HCT116 (cell line): Measurements from ENCODE around the gene BEGAIN.

Experiments
- CEBPB ChIP-seq: IDR thresholded peaks from 2 replicates; pipeline ENCODE4 v1.6.1; 2012; ENCODE audit warnings: low read depth
- EGR1 ChIP-seq: IDR thresholded peaks from 2 replicates; pipeline ENCODE4 v1.6.1; 2012; ENCODE audit warnings: low read depth
- EZH2 ChIP-seq: fragments of 200-600 bp; sonication (generic); IDR thresholded peaks from 2 replicates; pipeline ENCODE4 v1.6.1; 2017; ENCODE audit warnings: antibody characterized with exemption, mixed run types
- FOSL1 ChIP-seq: IDR thresholded peaks from 2 replicates; pipeline ENCODE4 v1.6.1; 2012; ENCODE audit warnings: low read depth
- POLR2A ChIP-seq: IDR thresholded peaks from 2 replicates; pipeline ENCODE4 v1.7.0; 2011; ENCODE audit warnings: borderline replicate concordance; ENCODE audit not compliant: insufficient read depth, insufficient read length; ENCODE audit errors: extremely low read depth
- POLR2AphosphoS5 ChIP-seq: IDR thresholded peaks from 2 replicates; pipeline ENCODE4 v1.6.1; 2011; ENCODE audit warnings: mild to moderate bottlenecking, low read depth, low read length, moderate library complexity
- RAD21 ChIP-seq: IDR thresholded peaks from 2 replicates; pipeline ENCODE4 v1.6.1; 2012; ENCODE audit warnings: low read depth, mild to moderate bottlenecking
- TCF7L2 ChIP-seq: IDR thresholded peaks from 2 replicates; pipeline ENCODE4 v1.7.0; 2011; ENCODE audit warnings: borderline replicate concordance, inconsistent platforms; ENCODE audit not compliant: insufficient read depth, insufficient read length; ENCODE audit errors: extremely low read depth
- YY1 ChIP-seq: IDR thresholded peaks from 2 replicates; pipeline ENCODE4 v1.6.1; 2011; ENCODE audit warnings: low read length, low read depth, moderate library complexity, mild to moderate bottlenecking; ENCODE audit not compliant: insufficient replicate concordance; ENCODE audit errors: extremely low read depth
- ZNF274 ChIP-seq: fragments of 200-500 bp; sonication (Bioruptor generic); IDR thresholded peaks from 2 replicates; pipeline ENCODE4 v1.6.1; 2014; ENCODE audit warnings: mild to moderate bottlenecking, low read depth, low read length, inconsistent platforms
- TF ChIP-seq, protein P1 (sequence below), 3 experiments: fragments of 200-600 bp in 1 of 3; sonication (generic) in 1 of 3; IDR thresholded peaks in 2 of 3; conservative IDR thresholded peaks in 1 of 3; 2 replicates each; pipeline ENCODE4 v1.5.1; 2012 to 2017; ENCODE audit warnings: low read depth in 2 of 3, low read length in 2 of 3, antibody characterized with exemption in 1 of 3, borderline replicate concordance in 1 of 3, control low read depth in 1 of 3, mild to moderate bottlenecking in 1 of 3, mixed read lengths in 1 of 3, mixed run types in 1 of 3, moderate library complexity in 1 of 3; ENCODE audit not compliant: insufficient read depth in 1 of 3

DNA sequence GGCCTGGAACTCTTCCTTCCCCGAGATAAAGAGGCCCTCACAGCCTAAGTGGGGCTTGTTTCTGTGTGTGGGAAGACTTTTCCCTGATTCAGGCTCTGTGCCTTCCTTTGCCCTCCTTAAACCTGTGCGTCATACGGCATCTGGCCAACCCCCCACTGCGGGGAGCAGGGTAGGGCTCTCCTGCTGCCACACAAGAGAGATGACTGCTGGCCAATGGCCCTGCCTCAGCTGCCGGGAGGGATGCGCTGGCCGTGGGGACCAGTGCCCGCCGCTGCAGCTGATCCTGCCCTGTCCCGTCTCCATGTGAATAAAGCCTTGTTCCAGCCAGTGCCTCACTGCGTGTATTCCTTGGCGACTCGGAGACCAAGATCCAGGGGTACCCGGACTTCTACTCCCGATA, 42.5 kb upstream of the BEGAIN start:
- TF ChIP-seq, protein P1, sequence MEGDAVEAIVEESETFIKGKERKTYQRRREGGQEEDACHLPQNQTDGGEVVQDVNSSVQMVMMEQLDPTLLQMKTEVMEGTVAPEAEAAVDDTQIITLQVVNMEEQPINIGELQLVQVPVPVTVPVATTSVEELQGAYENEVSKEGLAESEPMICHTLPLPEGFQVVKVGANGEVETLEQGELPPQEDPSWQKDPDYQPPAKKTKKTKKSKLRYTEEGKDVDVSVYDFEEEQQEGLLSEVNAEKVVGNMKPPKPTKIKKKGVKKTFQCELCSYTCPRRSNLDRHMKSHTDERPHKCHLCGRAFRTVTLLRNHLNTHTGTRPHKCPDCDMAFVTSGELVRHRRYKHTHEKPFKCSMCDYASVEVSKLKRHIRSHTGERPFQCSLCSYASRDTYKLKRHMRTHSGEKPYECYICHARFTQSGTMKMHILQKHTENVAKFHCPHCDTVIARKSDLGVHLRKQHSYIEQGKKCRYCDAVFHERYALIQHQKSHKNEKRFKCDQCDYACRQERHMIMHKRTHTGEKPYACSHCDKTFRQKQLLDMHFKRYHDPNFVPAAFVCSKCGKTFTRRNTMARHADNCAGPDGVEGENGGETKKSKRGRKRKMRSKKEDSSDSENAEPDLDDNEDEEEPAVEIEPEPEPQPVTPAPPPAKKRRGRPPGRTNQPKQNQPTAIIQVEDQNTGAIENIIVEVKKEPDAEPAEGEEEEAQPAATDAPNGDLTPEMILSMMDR (IDR thresholded peaks at IDR 0.05 in 2 of 3, conservative IDR thresholded peaks at IDR 0.05 in 1 of 3; ENCODE audit: borderline replicate concordance in 1 of 3, insufficient read depth in 1 of 3, low read depth in 2 of 3, low read length in 2 of 3), result no peak
- TF ChIP-seq EZH2 (no peak), YY1 (no peak), POLR2AphosphoS5 (no peak), FOSL1 (no peak), TCF7L2 (no peak), RAD21 (no peak), EGR1 (no peak), POLR2A (no peak), ZNF274 (no peak), CEBPB (no peak)
